ENCODE data around the gene APOE. TPM values are rescaled to one million over a fixed set of nuclear protein-coding genes. Genes with fewer than 3 reads are reported as not detected.
A peak's percentile ranks its signal among the peaks of the same experiment; 100 is the strongest.

Gene APOE
- total and polyA plus RNA-seq, 9 of the 15 experiments (the other 6 are each of a cell fraction or from before 2014, with no cell fraction given), result 0.14 to 180 (median 58.1) TPM; not detected in 1

DNA sequence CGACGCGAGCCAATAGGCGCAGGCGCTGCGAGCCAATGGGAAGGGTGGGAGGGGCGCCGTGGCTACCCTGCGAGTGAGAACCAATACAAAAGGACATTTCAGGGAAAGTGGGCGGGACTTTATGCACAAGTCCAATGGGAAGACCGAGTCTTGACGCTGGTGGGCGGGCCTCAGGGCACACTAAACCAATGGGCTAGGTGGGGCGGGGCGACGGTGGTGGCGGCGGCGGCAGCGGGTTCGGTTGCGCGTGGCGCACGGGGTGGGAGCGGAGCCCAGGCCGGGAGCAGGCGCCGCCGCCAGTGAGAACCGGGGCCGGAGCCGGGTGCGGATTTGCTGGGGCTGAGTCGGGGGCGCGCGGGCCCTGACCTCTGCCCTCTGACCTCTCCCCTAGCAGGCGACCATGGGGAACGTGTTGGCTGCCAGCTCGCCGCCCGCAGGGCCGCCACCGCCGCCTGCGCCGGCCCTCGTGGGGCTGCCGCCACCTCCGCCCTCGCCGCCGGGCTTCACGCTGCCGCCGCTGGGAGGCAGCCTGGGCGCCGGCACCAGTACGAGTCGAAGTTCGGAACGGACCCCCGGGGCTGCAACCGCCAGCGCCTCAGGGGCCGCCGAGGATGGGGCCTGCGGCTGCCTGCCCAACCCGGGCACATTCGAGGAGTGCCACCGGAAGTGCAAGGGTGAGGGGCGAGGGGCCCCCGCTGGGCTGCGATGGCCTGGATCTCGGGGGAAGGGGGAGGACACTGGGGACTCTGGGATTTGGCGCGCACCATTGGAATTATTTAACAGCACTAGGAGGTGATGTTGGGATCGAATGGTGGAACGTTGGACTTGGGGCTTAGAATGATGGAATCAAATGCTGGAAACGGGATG, 14.3 kb upstream of the APOE start, which contains the start of gene TOMM40 (continued):
- TF ChIP-seq ZNF318 (IDR thresholded peaks at IDR 0.05; ENCODE audit: borderline replicate concordance in 1 of 2, low read depth in 1 of 2), result no peak
- peak; percentile 89 for TF ChIP-seq ASH1L (IDR thresholded peaks at IDR 0.05; ENCODE audit: borderline replicate concordance, low read depth, partially characterized antibody)
- peak; percentile 96 for TF ChIP-seq NR2C1 (IDR thresholded peaks at IDR 0.05)
- TF ChIP-seq NR2C1 (tag; IDR thresholded peaks at IDR 0.05), result peak; percentile 71; the same call in 1 of the 2 replicates
- 0 out of 2 replicates have a peak, but pooled peaks have one; percentile 39 for TF ChIP-seq KLF1 (tag; IDR thresholded peaks at IDR 0.05)
- TF ChIP-seq SMAD4 (CRISPR knock-in tag; conservative IDR thresholded peaks at IDR 0.05), result peak; percentile 41; the same call in 1 of the 2 replicates
- TF ChIP-seq, protein P1, sequence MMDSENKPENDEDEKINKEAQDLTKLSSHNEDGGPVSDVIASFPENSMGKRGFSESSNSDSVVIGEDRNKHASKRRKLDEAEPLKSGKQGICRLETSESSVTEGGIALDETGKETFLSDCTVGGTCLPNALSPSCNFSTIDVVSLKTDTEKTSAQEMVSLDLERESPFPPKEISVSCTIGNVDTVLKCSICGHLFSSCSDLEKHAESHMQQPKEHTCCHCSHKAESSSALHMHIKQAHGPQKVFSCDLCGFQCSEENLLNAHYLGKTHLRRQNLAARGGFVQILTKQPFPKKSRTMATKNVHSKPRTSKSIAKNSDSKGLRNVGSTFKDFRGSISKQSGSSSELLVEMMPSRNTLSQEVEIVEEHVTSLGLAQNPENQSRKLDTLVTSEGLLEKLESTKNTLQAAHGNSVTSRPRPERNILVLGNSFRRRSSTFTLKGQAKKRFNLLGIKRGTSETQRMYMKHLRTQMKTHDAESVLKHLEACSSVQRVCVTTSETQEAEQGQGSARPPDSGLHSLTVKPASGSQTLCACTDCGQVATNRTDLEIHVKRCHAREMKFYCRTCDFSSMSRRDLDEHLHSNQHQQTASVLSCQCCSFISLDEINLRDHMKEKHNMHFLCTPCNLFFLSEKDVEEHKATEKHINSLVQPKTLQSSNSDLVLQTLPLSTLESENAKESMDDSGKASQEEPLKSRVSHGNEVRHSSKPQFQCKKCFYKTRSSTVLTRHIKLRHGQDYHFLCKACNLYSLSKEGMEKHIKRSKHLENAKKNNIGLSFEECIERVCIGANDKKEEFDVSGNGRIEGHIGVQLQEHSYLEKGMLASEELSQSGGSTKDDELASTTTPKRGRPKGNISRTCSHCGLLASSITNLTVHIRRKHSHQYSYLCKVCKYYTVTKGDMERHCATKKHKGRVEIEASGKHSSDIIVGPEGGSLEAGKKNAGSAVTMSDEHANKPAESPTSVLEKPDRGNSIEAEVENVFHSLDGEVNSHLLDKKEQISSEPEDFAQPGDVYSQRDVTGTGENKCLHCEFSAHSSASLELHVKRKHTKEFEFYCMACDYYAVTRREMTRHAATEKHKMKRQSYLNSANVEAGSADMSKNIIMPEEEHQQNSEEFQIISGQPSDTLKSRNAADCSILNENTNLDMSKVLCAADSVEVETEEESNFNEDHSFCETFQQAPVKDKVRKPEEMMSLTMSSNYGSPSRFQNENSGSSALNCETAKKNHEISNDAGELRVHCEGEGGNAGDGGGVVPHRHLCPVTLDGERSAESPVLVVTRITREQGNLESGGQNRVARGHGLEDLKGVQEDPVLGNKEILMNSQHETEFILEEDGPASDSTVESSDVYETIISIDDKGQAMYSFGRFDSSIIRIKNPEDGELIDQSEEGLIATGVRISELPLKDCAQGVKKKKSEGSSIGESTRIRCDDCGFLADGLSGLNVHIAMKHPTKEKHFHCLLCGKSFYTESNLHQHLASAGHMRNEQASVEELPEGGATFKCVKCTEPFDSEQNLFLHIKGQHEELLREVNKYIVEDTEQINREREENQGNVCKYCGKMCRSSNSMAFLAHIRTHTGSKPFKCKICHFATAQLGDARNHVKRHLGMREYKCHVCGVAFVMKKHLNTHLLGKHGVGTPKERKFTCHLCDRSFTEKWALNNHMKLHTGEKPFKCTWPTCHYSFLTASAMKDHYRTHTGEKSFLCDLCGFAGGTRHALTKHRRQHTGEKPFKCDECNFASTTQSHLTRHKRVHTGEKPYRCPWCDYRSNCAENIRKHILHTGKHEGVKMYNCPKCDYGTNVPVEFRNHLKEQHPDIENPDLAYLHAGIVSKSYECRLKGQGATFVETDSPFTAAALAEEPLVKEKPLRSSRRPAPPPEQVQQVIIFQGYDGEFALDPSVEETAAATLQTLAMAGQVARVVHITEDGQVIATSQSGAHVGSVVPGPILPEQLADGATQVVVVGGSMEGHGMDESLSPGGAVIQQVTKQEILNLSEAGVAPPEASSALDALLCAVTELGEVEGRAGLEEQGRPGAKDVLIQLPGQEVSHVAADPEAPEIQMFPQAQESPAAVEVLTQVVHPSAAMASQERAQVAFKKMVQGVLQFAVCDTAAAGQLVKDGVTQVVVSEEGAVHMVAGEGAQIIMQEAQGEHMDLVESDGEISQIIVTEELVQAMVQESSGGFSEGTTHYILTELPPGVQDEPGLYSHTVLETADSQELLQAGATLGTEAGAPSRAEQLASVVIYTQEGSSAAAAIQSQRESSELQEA (IDR thresholded peaks at IDR 0.05; ENCODE audit: low read depth), result no peak
- no peak for TF ChIP-seq ATF1 (CRISPR knock-in tag; IDR thresholded peaks at IDR 0.05)
- TF ChIP-seq ATF1 (tag; IDR thresholded peaks at IDR 0.05), result peak; percentile 70
- TF ChIP-seq CREM (IDR thresholded peaks at IDR 0.05; ENCODE audit: low read depth), result peak; percentile 84
